NK-92 (cell line): ENCODE results near the gene HOMER1.
"Not testable (repeated sequence)": the region's sequence is repeated elsewhere in the genome, so short reads cannot be mapped to it uniquely, and the experiment has no call there.

Experiments
- DNase-seq: peaks from one replicate; lab custom pipeline; 2025; ENCODE audit not compliant: unreplicated experiment; lab: John Stamatoyannopoulos, UW

The HOMER1 gene

GRCh38 chr5:79518718-79519117 lies 4.8 kb upstream of the HOMER1 start:
- no peak for DNase-seq

- DNase-seq, result no peak
Measured at GRCh38 chr5:79517601-79518000, 3.7 kb upstream of the HOMER1 start.

- no peak for DNase-seq
Measured at GRCh38 chr5:79516986-79517385, 3.1 kb upstream of the HOMER1 start.

- not testable (repeated sequence) for DNase-seq
Measured at GRCh38 chr5:79516331-79516730, 2.4 kb upstream of the HOMER1 start.

- DNase-seq, result peak; percentile 33
Measured at GRCh38 chr5:79514391-79515105, 614 bp upstream of the HOMER1 start.

DNA sequence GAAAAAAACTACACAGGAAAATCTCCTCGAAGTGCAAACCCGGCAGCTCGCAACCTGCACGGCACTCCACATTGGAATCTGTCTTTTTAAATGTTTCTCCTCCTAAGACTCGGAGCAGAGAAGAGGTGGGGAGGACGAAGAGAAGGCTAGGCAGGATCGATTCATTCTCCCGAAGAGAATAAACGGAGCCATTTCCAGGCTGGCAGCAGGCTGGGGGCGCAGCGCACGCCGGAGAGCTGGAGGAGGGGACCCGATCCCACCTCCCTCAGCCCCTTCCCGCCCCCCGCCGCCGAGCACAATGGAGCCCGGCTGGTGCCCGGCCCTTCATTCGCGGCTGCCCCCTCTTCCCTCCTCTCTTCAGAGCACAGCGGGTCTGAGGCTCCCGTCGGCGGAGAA lies 628 bp downstream of the HOMER1 start:
- DNase-seq, result no peak

DNA sequence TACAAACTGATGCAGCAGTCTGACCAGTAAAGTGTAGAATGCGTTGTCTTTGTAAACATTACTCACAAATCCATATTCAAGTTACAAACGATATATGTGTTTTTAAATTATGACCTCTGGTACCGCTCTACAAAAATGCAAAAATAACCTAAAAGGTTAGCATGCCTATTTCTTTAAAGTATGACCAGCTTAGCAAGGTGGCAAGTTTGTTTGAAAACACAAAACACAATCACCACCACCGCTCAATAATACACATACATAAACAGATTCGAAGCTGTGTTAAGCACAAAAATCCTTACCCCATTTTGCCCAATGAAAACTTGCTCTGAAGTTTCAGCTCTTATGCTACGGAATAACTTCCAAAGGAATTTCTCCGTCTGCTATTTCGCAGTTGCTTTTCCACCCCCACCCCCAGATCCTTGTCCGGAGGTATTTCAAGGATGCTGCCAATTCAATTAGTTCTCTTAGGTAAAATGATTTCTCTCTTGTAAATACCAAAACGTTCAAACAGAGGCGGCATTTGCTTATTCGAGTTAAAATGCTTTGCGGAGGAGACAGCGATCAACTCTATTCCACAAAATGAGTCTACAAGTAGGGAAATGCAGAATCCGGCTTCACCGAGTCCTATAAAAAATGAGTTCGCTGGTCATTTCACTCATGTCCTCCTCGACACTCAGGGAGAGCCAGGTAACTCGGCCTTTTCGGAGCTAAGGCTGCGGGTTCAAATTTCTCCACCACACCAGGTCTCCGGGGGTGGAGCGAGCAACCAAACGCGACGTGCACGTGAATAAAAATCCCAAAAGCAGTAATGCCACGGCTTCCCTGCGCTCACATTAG lies 1.2 kb downstream of the HOMER1 start:
- DNase-seq, result no peak

DNA sequence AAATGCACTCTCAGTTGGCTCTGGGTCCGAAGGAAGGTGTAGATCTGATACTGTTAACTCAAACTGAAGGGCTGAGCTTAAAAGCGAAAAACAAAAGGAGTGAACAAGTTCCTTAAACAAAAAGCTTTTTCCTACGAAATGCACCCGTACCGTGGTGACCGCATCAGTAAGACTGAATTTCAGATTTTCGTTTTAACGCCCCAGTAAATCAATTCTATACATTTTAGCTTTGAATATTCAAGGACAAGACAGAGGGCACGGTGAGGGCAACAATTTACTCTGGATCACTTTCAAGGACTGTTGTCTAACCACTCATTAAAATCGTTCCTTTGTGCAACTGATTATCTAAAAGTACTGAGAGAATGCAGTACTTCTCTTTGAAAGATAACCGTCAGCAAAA lies 1.9 kb downstream of the HOMER1 start:
- no peak for DNase-seq

GRCh38 chr5:79510638-79511037 lies 3.3 kb downstream of the HOMER1 start:
- no peak for DNase-seq

GRCh38 chr5:79509244-79509885 lies 4.6 kb downstream of the HOMER1 start:
- DNase-seq, result no peak

- DNase-seq, result no peak
Measured at GRCh38 chr5:79508794-79509193, 5.1 kb downstream of the HOMER1 start.

GRCh38 chr5:79508354-79508753 lies 5.6 kb downstream of the HOMER1 start:
- no peak for DNase-seq

- DNase-seq, result no peak
Measured at GRCh38 chr5:79507251-79508205, 6.4 kb downstream of the HOMER1 start.

DNA sequence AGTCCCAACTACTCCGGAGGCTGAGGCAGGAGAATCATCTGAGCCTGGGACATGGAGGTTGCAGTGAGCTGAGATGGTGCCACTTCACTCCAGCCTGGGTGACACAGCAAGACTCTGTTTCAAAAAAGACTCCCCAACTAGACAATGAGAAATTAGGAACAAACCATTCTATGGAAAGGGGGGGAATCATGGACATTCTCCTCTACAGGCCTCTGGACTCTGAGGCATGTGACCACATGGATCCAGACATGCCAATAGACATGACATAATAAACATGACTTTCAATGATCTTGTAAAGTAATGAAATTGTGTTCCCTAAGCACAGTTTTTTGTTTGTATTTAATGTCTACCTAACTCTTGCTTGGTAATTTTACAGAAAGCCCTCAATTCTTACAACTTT lies 8.8 kb downstream of the HOMER1 start:
- no peak for DNase-seq

GRCh38 chr5:79503794-79504495 lies 10.0 kb downstream of the HOMER1 start:
- DNase-seq, result no peak

DNA sequence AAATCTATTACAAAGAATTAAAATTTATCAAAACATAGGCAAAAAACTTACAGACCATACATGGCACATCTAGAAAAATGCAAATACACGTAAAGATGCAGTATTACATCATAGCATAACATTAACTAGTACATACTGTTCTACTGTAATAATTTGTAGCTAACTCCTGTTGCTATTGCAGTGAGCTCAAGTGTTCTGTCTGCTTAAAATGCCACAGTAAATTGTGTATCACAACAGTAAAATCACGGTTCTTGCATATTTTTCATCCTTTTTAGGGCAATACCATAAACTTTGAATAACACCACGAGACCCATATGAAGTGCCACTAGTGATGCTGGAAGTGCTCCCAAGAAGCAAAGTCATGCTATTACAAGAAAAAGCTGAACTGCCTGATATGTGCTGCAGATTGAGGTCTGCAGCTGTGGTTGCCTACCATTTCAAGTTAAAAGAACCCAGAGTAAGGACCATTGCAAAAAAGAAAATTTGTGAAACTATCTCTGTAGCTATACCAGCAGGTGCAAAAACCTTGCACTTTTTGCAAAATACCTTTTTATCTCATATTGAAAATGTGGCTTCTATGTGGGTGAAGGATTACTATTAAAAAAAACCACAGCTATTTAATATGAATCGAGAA lies 14.2 kb downstream of the HOMER1 start:
- DNase-seq, result no peak

DNA sequence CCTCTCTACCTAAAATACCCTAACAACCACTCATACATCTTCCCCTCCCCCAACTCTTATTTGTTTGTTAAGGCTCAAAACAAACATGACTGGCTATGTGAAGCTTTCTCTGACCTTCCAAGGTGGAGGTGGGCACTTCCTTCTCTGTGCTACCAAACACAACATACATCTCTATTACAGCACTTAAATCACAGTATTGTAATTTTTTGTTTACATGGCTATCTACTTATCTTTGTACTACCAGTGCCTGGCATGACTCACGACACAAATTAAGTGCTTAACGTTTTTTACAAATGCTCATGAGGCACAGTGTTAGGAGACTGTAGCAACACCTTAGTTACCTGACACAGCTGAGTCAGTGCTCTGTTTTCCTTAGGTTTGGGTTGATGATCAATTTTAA lies 18.6 kb downstream of the HOMER1 start:
- DNase-seq, result no peak

DNA sequence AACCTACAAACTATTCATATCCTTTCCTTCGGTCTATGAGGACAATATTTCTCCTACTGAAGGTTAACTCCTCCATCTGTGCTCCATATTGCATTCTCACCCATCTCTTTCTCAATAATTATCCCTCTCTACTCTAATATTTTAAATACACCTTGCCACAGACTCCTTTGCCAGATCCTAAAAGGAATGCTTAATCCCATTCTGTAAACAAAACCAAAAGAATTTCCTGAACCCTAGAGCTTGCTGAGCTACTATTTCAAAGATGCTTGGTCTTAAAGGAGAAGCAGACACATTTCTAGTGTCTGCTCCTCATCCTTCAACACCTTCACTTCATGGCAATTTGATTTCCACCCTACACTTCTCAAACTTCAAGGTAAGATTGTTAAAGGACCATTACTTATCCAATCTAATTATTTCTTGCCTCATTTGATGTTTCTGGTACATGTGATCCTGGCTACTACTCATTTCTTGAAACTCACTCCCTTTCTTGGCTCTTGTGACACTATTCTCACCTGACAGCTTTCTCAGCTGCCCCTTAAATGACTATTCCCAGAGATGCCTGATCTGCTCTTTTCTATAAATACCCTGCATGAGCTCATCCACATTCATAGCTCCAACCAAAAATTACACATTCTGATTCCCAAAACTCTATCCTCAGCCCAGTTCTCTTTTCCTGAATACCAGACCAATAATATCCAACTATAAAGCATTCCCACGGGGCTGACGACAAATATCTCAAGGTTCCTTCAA lies 20.2 kb downstream of the HOMER1 start:
- no peak for DNase-seq

GRCh38 chr5:79491690-79492317 lies 22.1 kb downstream of the HOMER1 start:
- no peak for DNase-seq
